Endothelial cell of umbilical vein (primary cell): ENCODE measurements around the gene RPS6KA3. TPM values are rescaled to one million over a fixed set of nuclear protein-coding genes. Genes with fewer than 3 reads are reported as not detected.

Experiments
- BruUV-seq: library from RNA; stranded (reverse); fragments of 400-500 nt; replicated peaks from 2 replicates; lab custom pipeline; 2021; lab: Mats Ljungman, UMichigan
- CTCF ChIA-PET: fragments of 300-600, 350-600 bp; sonication (Branson Sonifier 250); formaldehyde crosslinking; loops from one replicate; lab custom pipeline; 2021; ENCODE audit warnings: antibody characterized with exemption, inconsistent platforms; lab: Charles Lee
- POLR2A ChIA-PET: fragments of 300-600, 350-600 bp; sonication (Branson Sonifier 250); formaldehyde crosslinking; loops from one replicate; lab custom pipeline; 2021; ENCODE audit warnings: antibody characterized with exemption, inconsistent platforms; lab: Charles Lee
- DNase-seq: peaks from one replicate; pipeline ENCODE4 v3.0.0-alpha.2; 2011; ENCODE audit warnings: low read depth, low spot score
- FAIRE-seq: peaks from 2 replicates; lab custom pipeline; 2011; peaks lifted over from hg19 to GRCh38; lab: Jason Lieb, UNC
- H2AFZ ChIP-seq: 2 replicates; pipeline ENCODE4 v1.6.0; 2012; ENCODE audit warnings: low read depth, low read length, control low read depth, inconsistent platforms
- H3K27ac ChIP-seq: 2 replicates; pipeline ENCODE4 v1.5.1; 2011; ENCODE audit warnings: low read depth, mild to moderate bottlenecking, control low read depth, low read length, moderate library complexity; ENCODE audit not compliant: insufficient read depth
- H3K27me3 ChIP-seq, 2 experiments: 2 replicates each; pipeline versions ENCODE4 v1.6.0 to v1.6.1; 2011; ENCODE audit warnings: low read length in 2 of 2, mixed read lengths in 1 of 2; ENCODE audit not compliant: control insufficient read depth in 2 of 2, insufficient read depth in 2 of 2
- H3K36me3 ChIP-seq, 2 experiments: 2 replicates in 1 of 2; 3 replicates in 1 of 2; pipeline ENCODE4 v1.5.1; 2011; ENCODE audit warnings: low read length in 2 of 2, mild to moderate bottlenecking in 1 of 2, moderate library complexity in 1 of 2; ENCODE audit not compliant: control insufficient read depth in 2 of 2, insufficient read depth in 2 of 2; ENCODE audit errors: extremely low read depth in 1 of 2
- H3K4me1 ChIP-seq: 3 replicates; pipeline ENCODE4 v1.5.1; 2011; ENCODE audit warnings: mild to moderate bottlenecking, low read length; ENCODE audit not compliant: control insufficient read depth, insufficient read depth; ENCODE audit errors: extremely low read depth
- H3K4me2 ChIP-seq: 2 replicates; pipeline ENCODE4 v1.6.1; 2011; ENCODE audit warnings: low read length, control low read depth, mixed read lengths; ENCODE audit not compliant: insufficient read depth
- H3K4me3 ChIP-seq, 3 experiments: fragments of 200-600 bp in 1 of 3; sonication (generic), shearing (Covaris generic) in 1 of 3; replicated peaks in 1 of 3; 2 replicates each; pipeline ENCODE4 v1.5.1; 2011 to 2016; ENCODE audit warnings: control low read depth in 3 of 3, low read length in 3 of 3, mild to moderate bottlenecking in 2 of 3, inconsistent platforms in 1 of 3, low read depth in 1 of 3, moderate library complexity in 1 of 3; ENCODE audit not compliant: insufficient read depth in 1 of 3
- H3K79me2 ChIP-seq: 2 replicates; pipeline ENCODE4 v1.6.0; 2012; ENCODE audit warnings: low read length, inconsistent platforms; ENCODE audit not compliant: control insufficient read depth, insufficient read depth
- H3K9ac ChIP-seq: replicated peaks from 2 replicates; pipeline ENCODE3; 2011; ENCODE audit warnings: low read length, control low read depth; ENCODE audit not compliant: insufficient read depth; ENCODE audit errors: extremely low read depth
- H3K9me1 ChIP-seq: replicated peaks from 3 replicates; pipeline ENCODE4 v1.6.0; 2011; ENCODE audit warnings: mild to moderate bottlenecking, low read length; ENCODE audit not compliant: control insufficient read depth, insufficient read depth; ENCODE audit errors: extremely low read depth
- H3K9me3 ChIP-seq: replicated peaks from 2 replicates; pipeline ENCODE4 v1.5.1; 2012; ENCODE audit warnings: low read length, inconsistent platforms; ENCODE audit not compliant: control insufficient read depth, insufficient read depth
- H4K20me1 ChIP-seq: replicated peaks from 2 replicates; pipeline ENCODE3; 2011; ENCODE audit warnings: mild to moderate bottlenecking, low read length; ENCODE audit not compliant: control insufficient read depth, insufficient read depth; ENCODE audit errors: extremely low read depth
- FOS ChIP-seq: IDR thresholded peaks from 2 replicates; pipeline ENCODE4 v1.6.1; 2011; ENCODE audit warnings: mild to moderate bottlenecking, low read length, moderate library complexity, borderline replicate concordance; ENCODE audit not compliant: insufficient read depth
- GATA2 ChIP-seq: IDR thresholded peaks from 2 replicates; pipeline ENCODE4 v1.7.0; 2011; ENCODE audit warnings: low read depth, mild to moderate bottlenecking, moderate library complexity, mixed read lengths, low read length; ENCODE audit not compliant: insufficient read length, insufficient read depth
- JUN ChIP-seq: IDR thresholded peaks from 2 replicates; pipeline ENCODE4 v1.6.1; 2011; ENCODE audit warnings: borderline replicate concordance, low read depth; ENCODE audit not compliant: insufficient read length, insufficient read depth
- POLR2A ChIP-seq: IDR thresholded peaks from 2 replicates; pipeline ENCODE4 v1.6.1; 2012; ENCODE audit warnings: low read depth, mild to moderate bottlenecking, control low read depth, low read length
- POLR2AphosphoS5 ChIP-seq: IDR thresholded peaks from 2 replicates; pipeline ENCODE4 v1.6.1; 2012; ENCODE audit warnings: low read depth, mild to moderate bottlenecking, control low read depth, low read length, moderate library complexity; ENCODE audit not compliant: insufficient read depth
- dilution Hi-C: fragments of 300-500 bp; cut with MboI; formaldehyde crosslinking; loops from one replicate; pipeline ENCODE4 v1.15.0; 2019; ENCODE audit warnings: low sequenced_read_pairs; ENCODE audit not compliant: extremely low pct_ligation_motif_present
- intact Hi-C: fragments of 100-400 bp; cut with micrococcal nuclease; formaldehyde crosslinking; loops from one replicate; pipeline ENCODE4 v1.10.0; 2022
- polyA plus RNA-seq, 4 experiments: library from polyadenylated mRNA; depleted of rRNA in 3 of 4; stranded (reverse) in 3 of 4; unstranded in 1 of 4; fragments of >200 nt; gene quantifications; 2 replicates each; pipeline versions ENCODE4 v1.2.1 to v1.2.3, GENCODE V29; 2011 to 2012; ENCODE audit warnings: missing spikeins in 1 of 4
- total RNA-seq: library from RNA; stranded (reverse); gene quantifications from 2 replicates; pipeline ENCODE4 v1.2.3, GENCODE V29; 2021
- TF ChIP-seq, protein P1 (sequence below), 2 donors: IDR thresholded peaks; 1 replicate in 1 of 2; 2 replicates in 1 of 2; pipeline ENCODE4 v1.5.1; 2011; ENCODE audit warnings: low read length in 2 of 2, mild to moderate bottlenecking in 2 of 2, moderate library complexity in 2 of 2, control low read depth in 1 of 2, inconsistent platforms in 1 of 2, low read depth in 1 of 2; ENCODE audit not compliant: insufficient read depth in 1 of 2; ENCODE audit errors: extremely low read depth in 1 of 2

RPS6KA3 gene
- total and polyA plus RNA-seq, 2 donors (not counting 3 experiments of a cell fraction or from before 2014, with no cell fraction given), result 24.4 to 61.6 TPM

DNA sequence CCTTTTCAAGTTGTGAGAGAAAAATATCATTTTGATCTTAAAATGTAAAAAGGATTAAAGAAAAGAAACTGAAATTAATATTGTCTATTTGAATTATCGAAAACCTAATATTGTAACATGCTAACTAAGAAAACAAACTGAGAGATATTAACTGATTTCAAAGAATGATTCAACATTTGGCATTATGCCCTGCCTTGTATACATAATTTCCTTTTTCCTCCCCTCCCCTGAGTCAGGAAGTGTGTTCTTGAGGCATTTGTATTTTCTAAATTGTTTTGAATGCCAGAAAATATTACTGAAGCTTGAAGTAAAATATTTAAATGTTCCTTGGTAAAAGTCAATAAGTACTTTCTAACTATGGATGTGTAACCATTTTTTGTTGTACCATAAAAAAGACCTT is 49.4 kb downstream of the RPS6KA3 start:
- Histone ChIP-seq H4K20me1 (no peaks in the 10 kb centered on the region), H3K27me3 (no peaks in the 10 kb centered on the region), H3K9ac (peak overlapping the region; percentile 95), H3K27ac (peak overlapping the region; percentile 78), H3K4me2 (peak overlapping the region; percentile 97), H3K4me1 (peaks cover 24% of the 10 kb centered on the region), H3K79me2 (peaks cover 45% of the 10 kb centered on the region), H3K9me1 (no peaks in the 10 kb centered on the region), H3K4me3 (peak overlapping the region in 2 of 3 experiments; percentile 37 to 95), H3K36me3 (no peaks in the 10 kb centered on the region), H3K9me3 (no peaks in the 10 kb centered on the region), H2AFZ (no peak overlapping the region)
- DNase-seq (peak; percentile 82), FAIRE-seq (peak; percentile 63)
- ChIA-PET CTCF (interaction anchor here (1.8 kb wide), 1 partner anchor 36 kb away, joined by 14 read pairs; no protein-coding TSS in a partner anchor), POLR2A (no interaction called here)
- no TSS peak for BruUV-seq
- dilution Hi-C loops (no loop called here), intact Hi-C loops (no loop called here)
- TF ChIP-seq POLR2AphosphoS5 (no peak), POLR2A (no peak), JUN (peak; percentile 56), FOS (peak; percentile 81), GATA2 (peak; percentile 24)
- TF ChIP-seq, protein P1, sequence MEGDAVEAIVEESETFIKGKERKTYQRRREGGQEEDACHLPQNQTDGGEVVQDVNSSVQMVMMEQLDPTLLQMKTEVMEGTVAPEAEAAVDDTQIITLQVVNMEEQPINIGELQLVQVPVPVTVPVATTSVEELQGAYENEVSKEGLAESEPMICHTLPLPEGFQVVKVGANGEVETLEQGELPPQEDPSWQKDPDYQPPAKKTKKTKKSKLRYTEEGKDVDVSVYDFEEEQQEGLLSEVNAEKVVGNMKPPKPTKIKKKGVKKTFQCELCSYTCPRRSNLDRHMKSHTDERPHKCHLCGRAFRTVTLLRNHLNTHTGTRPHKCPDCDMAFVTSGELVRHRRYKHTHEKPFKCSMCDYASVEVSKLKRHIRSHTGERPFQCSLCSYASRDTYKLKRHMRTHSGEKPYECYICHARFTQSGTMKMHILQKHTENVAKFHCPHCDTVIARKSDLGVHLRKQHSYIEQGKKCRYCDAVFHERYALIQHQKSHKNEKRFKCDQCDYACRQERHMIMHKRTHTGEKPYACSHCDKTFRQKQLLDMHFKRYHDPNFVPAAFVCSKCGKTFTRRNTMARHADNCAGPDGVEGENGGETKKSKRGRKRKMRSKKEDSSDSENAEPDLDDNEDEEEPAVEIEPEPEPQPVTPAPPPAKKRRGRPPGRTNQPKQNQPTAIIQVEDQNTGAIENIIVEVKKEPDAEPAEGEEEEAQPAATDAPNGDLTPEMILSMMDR (IDR thresholded peaks at IDR 0.05; ENCODE audit: extremely low read depth in 1 of 2, insufficient read depth in 1 of 2, low read depth in 1 of 2, low read length in 2 of 2), result no peak
